Measurements from ENCODE around the gene CCNB1.

GRCh38 chr5:69167929-69168328 lies 979 bp downstream of the CCNB1 start:
- TF ChIP-seq CTCF (optimal IDR thresholded peaks at IDR 0.05 in 1 of 3, IDR thresholded peaks at IDR 0.05 in 1 of 3, conservative IDR thresholded peaks at IDR 0.05 in 1 of 3; ENCODE audit: extremely low read depth in 1 of 3, insufficient read depth in 2 of 3, low read length in 3 of 3) (no peak), EZH2 (IDR thresholded peaks at IDR 0.05; ENCODE audit: low read length) (no peak)

Measured in keratinocyte (primary cell).